NCI-H2081 (cell line): Measurements from ENCODE around the gene POMP.

Experiments
- DNase-seq, 2 experiments: peaks; one replicate each; lab custom pipeline; 2025; lab: John Stamatoyannopoulos, UW

Gene POMP, protein sequence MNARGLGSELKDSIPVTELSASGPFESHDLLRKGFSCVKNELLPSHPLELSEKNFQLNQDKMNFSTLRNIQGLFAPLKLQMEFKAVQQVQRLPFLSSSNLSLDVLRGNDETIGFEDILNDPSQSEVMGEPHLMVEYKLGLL

GRCh38 chr13:28658796-28659620, at the start of gene POMP:
POMP (plus strand) TSS chr13:28659130; CDS start chr13:28659185, 55 bp downstream.
- DNase-seq: peak; percentile 84 to 89

DNA sequence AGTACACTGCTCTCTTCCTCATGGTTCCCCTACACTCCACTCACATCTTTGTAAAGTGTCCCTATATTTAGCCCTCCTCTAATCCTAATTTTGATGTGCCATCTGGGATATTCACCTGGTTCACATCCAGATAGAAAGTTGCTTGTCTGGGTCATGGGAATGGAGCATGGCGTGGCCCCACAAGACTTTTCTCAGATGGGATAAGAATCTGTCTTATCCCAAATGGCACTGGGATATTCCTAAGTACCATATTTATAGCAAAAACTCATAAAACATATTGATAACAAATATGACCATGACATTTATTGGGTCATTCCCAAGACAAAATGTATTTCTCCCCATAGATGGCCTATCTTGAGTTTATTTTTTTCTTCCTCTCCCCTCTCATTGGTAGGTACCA, 49.5 kb upstream of the POMP start:
- DNase-seq: no peak

- no peak for DNase-seq
Observed at GRCh38 chr13:28609926-28610325, 49.0 kb upstream of the POMP start.

DNA sequence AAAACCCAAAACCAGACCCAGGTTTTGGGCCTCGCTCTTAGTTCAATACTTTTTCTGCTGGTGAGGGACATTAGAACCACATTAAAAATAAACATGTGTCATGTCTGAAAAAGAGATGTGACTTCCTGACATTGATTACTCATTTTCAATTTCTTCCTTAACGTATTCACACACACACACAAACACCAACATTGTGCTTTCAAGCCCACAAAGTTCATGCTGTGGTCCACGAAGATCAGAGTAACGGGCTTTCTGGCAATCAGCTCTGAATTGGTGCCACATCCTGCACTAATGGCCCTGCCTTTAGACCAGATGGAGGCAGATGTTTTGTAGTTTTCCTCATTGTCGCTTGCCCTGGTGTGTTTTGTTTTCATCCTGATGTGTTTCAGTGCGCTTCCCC, 47.9 kb upstream of the POMP start:
- DNase-seq: no peak

DNA sequence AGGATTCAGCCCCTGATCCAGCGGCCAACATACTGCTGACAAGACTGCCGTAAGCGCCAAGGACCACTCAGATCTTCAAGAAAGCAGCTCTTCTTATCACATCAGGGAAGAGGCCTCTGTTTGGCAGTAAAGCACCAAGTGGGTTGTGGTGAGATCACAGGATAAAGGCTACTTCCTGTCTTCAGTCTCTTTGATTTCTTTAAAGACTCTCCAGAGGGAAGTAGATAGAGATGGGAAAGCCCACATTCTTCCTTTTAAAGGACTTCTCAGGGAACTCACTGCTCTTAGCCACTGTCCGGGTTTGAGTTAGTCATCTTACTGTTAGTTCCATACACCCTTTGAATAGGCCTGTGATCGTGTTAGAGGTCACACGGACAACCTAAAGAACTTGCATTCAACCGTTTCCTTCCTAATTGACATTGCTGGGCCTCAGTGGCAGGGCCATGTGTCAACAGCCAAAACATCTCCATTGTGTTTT, 47.2 kb upstream of the POMP start:
- DNase-seq: no peak

DNA sequence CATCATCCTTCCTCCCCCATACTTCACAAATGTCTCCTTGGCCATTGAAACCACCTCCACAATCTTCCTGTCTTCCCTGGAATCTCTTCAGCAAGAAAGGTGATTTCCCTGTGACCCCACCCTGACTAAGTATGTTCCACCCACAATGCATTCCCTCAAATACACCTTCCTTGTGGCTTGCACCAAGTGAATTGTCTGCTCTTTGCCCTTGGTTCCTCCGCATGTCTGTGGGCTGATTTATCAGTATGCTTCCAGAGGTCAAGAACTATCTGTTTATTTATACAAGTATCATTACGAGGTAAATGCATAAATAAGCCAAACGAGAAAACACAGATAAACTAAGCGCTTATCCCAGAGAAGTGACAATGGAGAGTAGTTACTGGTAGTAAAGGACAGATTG, 45.4 kb upstream of the POMP start:
- no peak for DNase-seq

GRCh38 chr13:28615916-28616446, 42.9 kb upstream of the POMP start:
- DNase-seq: no peak

DNA sequence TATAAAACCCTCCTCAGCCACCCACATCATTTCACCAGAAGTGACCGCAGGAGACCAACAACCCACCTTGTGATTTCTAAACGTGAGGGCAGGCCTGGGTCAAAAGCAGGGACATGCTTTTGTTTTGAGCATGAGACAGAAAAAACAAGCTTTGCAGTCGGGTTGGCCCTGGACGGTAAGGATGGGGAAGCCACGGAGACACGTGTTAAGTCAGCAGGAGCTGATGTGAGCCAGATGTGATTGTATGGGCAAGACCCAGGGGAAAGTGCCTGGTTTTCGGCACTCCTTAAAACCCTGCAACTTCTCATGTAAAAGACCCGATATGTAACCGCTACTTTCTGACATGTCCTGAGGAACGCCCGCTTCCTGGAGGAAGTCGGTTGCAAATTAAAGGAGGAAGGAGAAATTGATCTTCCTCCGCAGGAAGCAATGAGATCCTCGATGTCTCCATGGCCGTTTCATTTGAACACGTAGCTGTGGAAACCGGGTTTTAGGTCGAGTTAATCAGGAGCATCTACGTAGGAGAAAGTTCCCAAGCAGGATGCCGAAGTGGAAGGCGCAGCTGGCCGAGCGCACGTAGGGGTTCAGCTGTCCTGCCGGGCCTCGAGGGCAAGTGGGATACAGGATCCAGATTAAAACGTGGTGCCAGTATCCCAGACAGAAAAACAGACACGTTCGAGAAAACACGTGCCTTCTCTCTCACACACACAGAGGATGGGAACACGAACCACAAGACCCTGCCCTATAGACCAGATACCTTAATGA, 40.5 kb upstream of the POMP start:
- no peak for DNase-seq

DNA sequence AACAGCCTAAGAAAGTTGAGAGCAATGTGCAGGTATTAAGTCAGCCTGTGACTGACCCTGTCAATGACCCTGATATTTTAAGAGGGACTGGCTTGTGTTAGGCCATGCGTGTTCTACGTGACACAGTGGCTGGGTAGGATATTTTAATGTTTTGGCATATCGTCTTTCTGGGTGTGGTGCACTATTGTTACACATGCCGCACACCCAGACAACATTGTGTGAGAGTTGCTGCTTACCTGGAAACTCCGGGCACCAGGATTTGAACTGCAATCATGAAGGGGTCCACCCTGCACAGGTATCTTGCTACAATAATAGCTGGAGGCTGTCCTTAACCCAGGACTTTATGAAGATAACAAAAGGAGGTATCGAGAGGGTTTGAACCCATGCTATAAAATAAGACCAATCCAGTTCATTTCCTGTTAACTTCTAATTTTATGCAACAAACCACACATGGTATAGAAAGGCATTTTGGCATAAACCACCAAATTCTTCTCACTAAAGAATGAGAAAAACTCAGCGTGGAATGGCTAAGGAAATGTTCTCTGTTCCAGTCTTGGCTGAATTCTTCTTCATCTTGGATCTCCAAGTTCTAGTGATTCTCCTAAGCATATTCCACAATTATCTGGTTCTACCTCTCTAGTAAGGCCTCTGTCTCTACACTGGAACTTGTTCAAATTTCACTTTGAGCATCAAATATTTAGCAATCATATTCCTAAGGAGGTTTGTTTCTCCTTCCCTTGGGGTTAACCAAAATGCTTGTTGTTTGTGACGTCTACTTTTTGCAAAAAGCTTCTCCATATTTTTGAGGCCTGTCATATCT, 38.7 kb upstream of the POMP start:
- no peak for DNase-seq

DNA sequence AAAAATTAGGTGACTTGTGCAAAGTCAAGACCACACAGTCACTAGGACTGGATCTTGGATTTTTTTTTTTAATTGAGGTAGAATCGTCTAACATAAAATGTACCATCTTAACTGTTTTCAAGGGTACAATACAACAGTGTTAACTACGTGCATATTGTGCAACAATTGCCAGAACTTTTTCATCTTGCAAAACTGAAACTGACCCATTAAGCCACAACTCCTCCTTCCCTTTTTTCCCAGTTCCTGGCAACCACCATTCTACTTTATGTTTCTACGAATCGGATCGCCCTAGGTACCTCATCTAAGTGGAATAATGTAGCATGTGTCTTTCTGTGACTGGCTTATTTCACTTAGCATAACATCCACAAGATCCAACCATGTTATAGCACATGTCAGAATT, 37.5 kb upstream of the POMP start:
- DNase-seq: no peak

DNA sequence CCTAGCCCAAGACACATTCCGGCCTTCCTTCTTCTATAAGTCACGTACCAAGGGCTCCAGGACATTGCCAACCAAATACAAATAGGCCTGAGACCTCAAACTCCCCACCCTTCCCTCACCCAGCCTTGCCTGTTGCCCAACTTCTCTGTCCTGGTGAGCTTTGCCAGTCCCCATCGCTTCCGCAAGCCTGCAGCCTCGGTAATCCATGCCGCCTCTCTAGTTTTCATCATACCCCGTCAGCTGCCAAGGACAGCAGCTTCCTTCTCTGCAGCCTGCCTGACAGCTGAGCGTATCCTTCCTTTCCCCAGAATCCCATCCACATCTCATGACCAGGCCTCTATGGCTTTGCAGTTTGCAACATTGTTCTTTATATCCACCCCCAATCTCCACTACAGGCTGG, 36.6 kb upstream of the POMP start:
- DNase-seq: no peak

- no peak for DNase-seq
Observed at GRCh38 chr13:28623782-28624706, 34.9 kb upstream of the POMP start.

GRCh38 chr13:28624707-28625432, 34.1 kb upstream of the POMP start:
- no peak for DNase-seq

DNA sequence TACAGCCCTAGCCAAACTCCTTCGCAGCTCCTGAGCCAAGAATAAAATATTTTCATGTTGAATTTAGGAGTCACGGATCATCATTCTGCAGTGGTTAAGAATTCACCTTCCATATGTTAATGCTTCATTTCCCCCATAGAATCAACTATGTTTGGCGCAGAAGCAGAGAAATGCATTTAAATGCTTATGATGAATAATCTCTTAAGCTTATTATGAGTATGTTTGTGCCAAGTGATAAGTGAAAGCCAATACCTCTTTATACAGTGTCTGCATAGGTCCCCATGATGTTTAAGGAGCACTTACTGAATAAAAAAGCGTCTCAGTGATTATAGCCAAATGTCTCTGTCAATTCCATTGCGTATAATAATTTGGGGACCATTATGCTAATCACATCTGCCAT, 32.7 kb upstream of the POMP start:
- no peak for DNase-seq

DNA sequence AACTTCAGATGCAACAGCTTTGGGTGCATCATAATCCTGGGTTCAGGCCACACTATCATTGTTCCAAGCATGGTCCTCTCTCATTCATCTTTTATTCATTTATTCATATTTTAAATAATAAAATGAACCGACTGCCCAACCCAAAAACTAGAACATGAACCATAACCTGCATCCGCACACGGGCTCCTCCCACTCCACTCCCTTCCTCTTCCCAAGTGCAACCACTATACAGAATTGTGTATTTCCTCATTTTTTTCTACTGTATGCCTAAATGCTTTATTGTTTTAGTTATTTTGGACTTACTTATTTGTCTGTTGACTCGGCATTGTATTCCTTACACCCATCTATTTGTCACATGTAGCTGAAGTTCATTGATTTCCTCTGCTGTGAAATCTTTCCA, 30.7 kb upstream of the POMP start:
- no peak for DNase-seq

DNA sequence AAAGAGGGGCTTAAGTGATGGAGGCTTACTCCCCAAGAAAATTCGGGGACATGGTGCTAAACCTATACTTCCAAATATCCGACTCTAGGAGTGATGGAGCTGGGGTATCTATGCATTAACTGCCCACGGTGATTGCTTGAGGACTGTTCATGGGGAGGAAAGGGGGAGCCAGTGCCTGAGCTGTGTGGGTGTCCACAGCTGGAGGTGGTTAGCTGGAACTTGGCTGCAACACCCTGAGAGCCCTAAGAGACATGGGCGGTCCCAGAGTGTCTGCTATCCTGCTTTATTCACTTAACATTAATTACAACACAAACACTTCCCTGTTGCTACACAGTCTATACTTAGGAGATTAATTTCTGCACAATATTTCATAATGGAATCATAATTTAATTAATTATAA, 28.1 kb upstream of the POMP start:
- DNase-seq: no peak

DNA sequence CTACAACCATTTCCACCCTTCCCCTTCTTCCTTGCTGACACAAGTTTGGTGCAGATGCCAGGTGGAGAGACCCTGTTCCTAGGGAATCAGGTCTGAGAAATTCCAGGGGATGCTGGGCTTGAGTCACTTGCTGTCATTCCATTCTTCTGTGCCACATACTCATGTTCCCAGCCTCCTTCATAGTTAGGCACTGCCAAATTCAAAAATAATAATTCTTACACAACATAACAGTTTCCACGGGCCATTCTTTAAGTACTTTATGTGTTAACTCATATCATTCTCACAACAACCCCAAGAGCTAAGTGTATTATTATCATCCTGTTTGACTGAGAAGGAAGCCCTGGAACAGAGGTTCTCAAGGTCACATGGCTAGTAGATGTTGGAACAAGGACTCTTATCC, 27.1 kb upstream of the POMP start:
- DNase-seq: no peak

DNA sequence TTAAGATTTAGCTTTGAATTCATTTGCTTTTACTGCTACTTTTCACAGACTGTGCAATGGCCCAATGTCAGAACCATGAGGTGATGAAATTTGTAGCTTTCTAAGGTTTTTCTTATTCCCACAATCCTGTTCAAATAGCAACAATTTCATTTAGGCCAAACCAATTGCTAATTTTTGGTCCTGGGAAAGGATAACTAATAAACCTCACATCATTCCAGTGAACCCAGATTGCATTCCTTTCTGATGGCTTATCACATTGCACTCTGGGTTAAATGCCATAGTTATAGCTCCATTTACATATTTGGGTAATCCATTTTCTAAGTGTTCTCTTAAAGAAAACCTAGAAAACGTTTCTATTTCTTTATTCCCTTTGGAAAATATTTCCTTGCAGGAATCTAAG, 22.9 kb upstream of the POMP start:
- no peak for DNase-seq

DNA sequence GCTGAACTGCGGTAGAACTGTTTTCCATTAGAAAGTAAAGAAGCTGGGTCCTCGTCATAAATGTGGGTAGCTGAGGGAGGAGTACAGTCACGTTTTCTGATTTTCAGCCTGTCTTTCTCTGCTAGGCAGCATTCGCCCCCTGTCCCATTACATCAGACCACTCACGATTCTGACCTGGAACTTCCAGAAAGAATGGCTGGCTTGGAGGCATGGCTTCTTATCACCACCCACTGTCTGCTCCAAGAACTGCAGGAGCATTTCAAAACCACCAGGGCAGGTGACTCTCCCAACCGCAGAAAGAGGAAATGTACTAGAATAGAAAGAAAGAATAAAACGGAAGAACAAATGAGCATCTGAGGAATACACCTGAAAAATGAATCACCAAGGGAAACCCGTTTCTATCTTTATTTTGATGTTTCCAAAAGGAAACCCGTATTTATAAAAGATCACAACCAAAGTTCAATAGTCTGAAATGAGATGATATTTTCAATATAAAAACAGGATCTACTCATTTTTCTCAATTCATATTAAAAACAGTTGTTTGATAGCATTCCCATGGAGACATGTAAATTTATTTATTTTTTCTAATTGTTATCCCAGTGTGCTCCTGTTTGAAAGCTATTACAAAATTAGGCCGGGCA, 22.1 kb upstream of the POMP start:
- DNase-seq: peak; percentile 31 to 37
